Fibroblast of lung (primary cell): ENCODE results near the gene TBC1D8. TPM values are rescaled to one million over a fixed set of nuclear protein-coding genes. Genes with fewer than 3 reads are reported as not detected.
A peak's percentile ranks its signal among the peaks of the same experiment; 100 is the strongest.

ENCODE experiments used
- DNase-seq, 2 donors: peaks; one replicate each; pipeline versions ENCODE4 v3.0.0 to v3.0.0-alpha.2; 2010; ENCODE audit warnings: low read depth in 2 of 2
- H2AFZ ChIP-seq: 2 replicates; pipeline ENCODE4 v1.5.1; 2012; ENCODE audit warnings: low read length, control low read depth, inconsistent platforms
- H3K27ac ChIP-seq: 2 replicates; pipeline ENCODE4 v1.5.1; 2011; ENCODE audit warnings: low read length, control low read depth; ENCODE audit not compliant: insufficient read depth
- H3K27me3 ChIP-seq: 2 replicates; pipeline ENCODE4 v1.5.1; 2011; ENCODE audit warnings: mild to moderate bottlenecking, low read length; ENCODE audit not compliant: control insufficient read depth, insufficient read depth
- H3K36me3 ChIP-seq: 2 replicates; pipeline ENCODE4 v1.5.1; 2011; ENCODE audit warnings: low read length; ENCODE audit not compliant: control insufficient read depth, insufficient read depth
- H3K4me1 ChIP-seq: 2 replicates; pipeline ENCODE4 v1.5.1; 2011; ENCODE audit warnings: low read length; ENCODE audit not compliant: control insufficient read depth, insufficient read depth; ENCODE audit errors: extremely low read depth
- H3K4me2 ChIP-seq: 2 replicates; pipeline ENCODE4 v1.5.1; 2011; ENCODE audit warnings: low read length, control low read depth; ENCODE audit not compliant: insufficient read depth; ENCODE audit errors: extremely low read depth
- H3K4me3 ChIP-seq, 4 experiments: fragments of 200-600 bp in 1 of 4; sonication (generic) in 1 of 4; replicated peaks in 1 of 4; 2 replicates each; pipeline ENCODE4 v1.5.1; 2011 to 2016; ENCODE audit warnings: low read length in 4 of 4, low read depth in 3 of 4, mild to moderate bottlenecking in 3 of 4, control low read depth in 2 of 4, inconsistent platforms in 1 of 4, mixed read lengths in 1 of 4; ENCODE audit not compliant: insufficient read depth in 1 of 4; ENCODE audit errors: control extremely low read depth in 1 of 4
- H3K79me2 ChIP-seq: 2 replicates; pipeline ENCODE4 v1.5.1; 2012; ENCODE audit warnings: mild to moderate bottlenecking, low read length, inconsistent platforms; ENCODE audit not compliant: control insufficient read depth, insufficient read depth
- H3K9ac ChIP-seq: 2 replicates; pipeline ENCODE4 v1.5.1; 2011; ENCODE audit warnings: mild to moderate bottlenecking, low read length, control low read depth; ENCODE audit not compliant: insufficient read depth
- H3K9me3 ChIP-seq: 2 replicates; pipeline ENCODE4 v1.5.1; 2012; ENCODE audit warnings: low read depth, low read length; ENCODE audit not compliant: control insufficient read depth, insufficient read depth
- H4K20me1 ChIP-seq: 2 replicates; pipeline ENCODE4 v1.5.1; 2011; ENCODE audit warnings: low read length; ENCODE audit not compliant: control insufficient read depth, insufficient read depth; ENCODE audit errors: extremely low read depth
- CTCF ChIP-seq, 2 donors: IDR thresholded peaks in 1 of 2; conservative IDR thresholded peaks in 1 of 2; 1 replicate in 1 of 2; 2 replicates in 1 of 2; pipeline ENCODE4 v1.5.1; 2011 to 2012; ENCODE audit warnings: low read length in 2 of 2, control low read depth in 1 of 2, inconsistent platforms in 1 of 2, low read depth in 1 of 2, mild to moderate bottlenecking in 1 of 2
- EZH2 ChIP-seq: IDR thresholded peaks from 2 replicates; pipeline ENCODE4 v1.5.1; 2012; ENCODE audit warnings: low read length, control low read depth, mild to moderate bottlenecking; ENCODE audit errors: missing control alignments
- polyA plus RNA-seq, 2 donors: library from polyadenylated mRNA; depleted of rRNA in 1 of 2; stranded (reverse) in 1 of 2; unstranded in 1 of 2; fragments of >200 nt; gene quantifications; 2 replicates each; pipeline ENCODE4 v1.2.1, GENCODE V29; 2011 to 2012; ENCODE audit warnings: missing spikeins in 1 of 2
- total RNA-seq: library from RNA; depleted of rRNA; stranded (reverse); fragments of >200 nt; gene quantifications from 2 replicates; pipeline ENCODE4 v1.2.1, GENCODE V29; 2014

Gene TBC1D8
- total and polyA plus RNA-seq, 2 donors (not counting 1 experiment from before 2014, with no cell fraction given) = 3.8 to 5.4 TPM

- Histone ChIP-seq H3K9ac (no peak overlapping the region), H3K9me3 (no peaks in the 10 kb centered on the region), H3K4me1 (no peaks in the 10 kb centered on the region), H2AFZ (no peak overlapping the region), H3K27ac (no peak overlapping the region), H3K79me2 (no peaks in the 10 kb centered on the region), H3K4me3 (no peak overlapping the region), H3K36me3 (no peaks in the 10 kb centered on the region), H4K20me1 (no peaks in the 10 kb centered on the region), H3K27me3 (no peaks in the 10 kb centered on the region), H3K4me2 (no peak overlapping the region)
- no peak for DNase-seq
- no peak for TF ChIP-seq EZH2
- no peak for TF ChIP-seq CTCF (conservative IDR thresholded peaks at IDR 0.05 in 1 of 2, IDR thresholded peaks at IDR 0.05 in 1 of 2; ENCODE audit: low read depth in 1 of 2, low read length in 2 of 2)
Observed at GRCh38 chr2:100987536-100987935, 163.6 kb downstream of the TBC1D8 start.

- Histone ChIP-seq H3K27ac (no peak overlapping the region), H3K79me2 (no peaks in the 10 kb centered on the region), H3K27me3 (no peaks in the 10 kb centered on the region), H3K36me3 (no peaks in the 10 kb centered on the region), H3K4me3 (no peak overlapping the region), H3K9me3 (no peaks in the 10 kb centered on the region), H4K20me1 (no peaks in the 10 kb centered on the region), H3K9ac (no peak overlapping the region), H3K4me1 (no peaks in the 10 kb centered on the region), H3K4me2 (no peak overlapping the region), H2AFZ (no peak overlapping the region)
- no peak for DNase-seq
- TF ChIP-seq CTCF (conservative IDR thresholded peaks at IDR 0.05 in 1 of 2, IDR thresholded peaks at IDR 0.05 in 1 of 2; ENCODE audit: low read depth in 1 of 2, low read length in 2 of 2) (no peak), EZH2 (no peak)
Observed at GRCh38 chr2:100986157-100986556, 165.0 kb downstream of the TBC1D8 start.

GRCh38 chr2:100984892-100985307 is 166.3 kb downstream of the TBC1D8 start:
- peak; percentile 56 to 76 for DNase-seq
- Histone ChIP-seq H3K79me2 (no peaks in the 10 kb centered on the region), H3K36me3 (no peaks in the 10 kb centered on the region), H3K27me3 (no peaks in the 10 kb centered on the region), H3K4me3 (no peak overlapping the region), H3K9ac (no peak overlapping the region), H3K4me2 (no peak overlapping the region), H2AFZ (no peak overlapping the region), H4K20me1 (no peaks in the 10 kb centered on the region), H3K9me3 (no peaks in the 10 kb centered on the region), H3K4me1 (no peaks in the 10 kb centered on the region), H3K27ac (no peak overlapping the region)
- TF ChIP-seq EZH2 = no peak
- peak; percentile 82 to 93 for TF ChIP-seq CTCF (conservative IDR thresholded peaks at IDR 0.05 in 1 of 2, IDR thresholded peaks at IDR 0.05 in 1 of 2; ENCODE audit: low read depth in 1 of 2, low read length in 2 of 2)
